ENCODE data around the gene SMAD6. TPM values are rescaled to one million over a fixed set of nuclear protein-coding genes. Genes with fewer than 3 reads are reported as not detected.

The SMAD6 gene
- total RNA-seq, 1 experiment from 2014 or later, result 19.9 TPM

DNA sequence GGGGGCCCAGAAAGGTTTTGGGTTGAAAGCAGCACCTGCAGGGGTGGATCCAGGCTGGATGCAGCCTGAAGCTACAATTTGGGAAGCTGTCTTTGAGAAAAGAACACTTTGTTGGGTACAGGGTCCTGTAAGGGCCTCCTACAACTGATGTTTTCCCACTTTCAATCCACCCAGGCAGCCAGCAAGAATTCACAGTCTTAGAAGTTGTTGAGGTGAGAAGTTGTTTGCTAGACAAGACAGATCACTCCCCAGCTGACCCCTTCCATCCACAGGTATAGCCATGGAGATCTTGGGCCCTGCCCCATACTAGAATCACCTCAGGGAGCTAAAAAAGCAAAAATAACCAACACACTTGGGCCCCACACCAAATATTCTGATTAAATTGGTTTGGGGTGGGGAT is 10.3 kb upstream of the SMAD6 start:
- Histone ChIP-seq H3K27ac (ENCODE audit: low read length) (no peak overlapping the region), H3K4me3 (ENCODE audit: low read length) (no peak overlapping the region), H3K36me3 (ENCODE audit: low read depth, low read length) (no peaks in the 10 kb centered on the region), H3K9me3 (ENCODE audit: low read length) (no peaks in the 10 kb centered on the region), H3K4me2 (ENCODE audit: low read length) (no peak overlapping the region), H3K9ac (ENCODE audit: low read length) (no peak overlapping the region), H3K27me3 (ENCODE audit: low read length) (no peaks in the 10 kb centered on the region), H3K9me2 (replicated peaks; ENCODE audit: low read length) (no peaks in the 10 kb centered on the region), H4K20me1 (ENCODE audit: low read length) (no peaks in the 10 kb centered on the region), H2AFZ (ENCODE audit: low read length) (no peak overlapping the region), H3K4me1 (ENCODE audit: insufficient read depth, low read length) (no peaks in the 10 kb centered on the region), H3K79me2 (ENCODE audit: low read length) (no peaks in the 10 kb centered on the region), H3F3A (ENCODE audit: low read length, unreplicated experiment) (no peaks in the 10 kb centered on the region)
- TF ChIP-seq CTCF (conservative IDR thresholded peaks at IDR 0.05; ENCODE audit: low read depth, low read length) (no peak), EZH2phosphoT487 (IDR thresholded peaks at IDR 0.05; ENCODE audit: borderline replicate concordance, low read length) (no peak), EZH2 (IDR thresholded peaks at IDR 0.05; ENCODE audit: low read length, unreplicated experiment) (no peak)
- no TSS peak for BruUV-seq (replicated peaks)
- POLR2A ChIA-PET (ENCODE audit: unreplicated experiment), result no interaction called here
- intact Hi-C loops (cut with micrococcal nuclease), result no loop called here
- CTCF ChIA-PET, result no interaction called here
- ATAC-seq, result no peak
- DNase-seq, result no peak

DNA sequence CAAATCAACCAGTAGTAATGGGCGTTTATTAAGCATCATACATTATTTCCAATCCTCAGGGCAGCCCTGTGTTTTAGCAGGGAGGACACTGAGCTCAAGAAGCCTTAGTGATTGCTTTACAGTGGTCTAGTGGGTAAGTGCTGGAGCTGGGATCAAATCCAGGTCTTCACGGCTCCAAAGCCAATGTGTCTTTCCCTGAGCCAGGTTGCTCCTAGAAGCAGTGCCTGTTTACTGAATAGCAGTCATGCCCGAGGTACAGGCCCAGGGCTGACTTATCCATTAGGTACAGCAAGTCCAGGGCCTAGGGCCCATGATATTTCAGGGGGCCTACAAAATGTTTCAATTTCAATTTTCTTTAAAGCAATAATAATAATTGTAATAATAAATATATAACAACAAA is 9.6 kb upstream of the SMAD6 start:
- intact Hi-C loops (cut with micrococcal nuclease), result no loop called here
- Histone ChIP-seq H3K9ac (ENCODE audit: low read length) (no peak overlapping the region), H3K27me3 (ENCODE audit: low read length) (no peaks in the 10 kb centered on the region), H3K4me2 (ENCODE audit: low read length) (no peak overlapping the region), H3K27ac (ENCODE audit: low read length) (no peak overlapping the region), H3K4me3 (ENCODE audit: low read length) (no peak overlapping the region), H2AFZ (ENCODE audit: low read length) (no peak overlapping the region), H3K36me3 (ENCODE audit: low read depth, low read length) (no peaks in the 10 kb centered on the region), H3F3A (ENCODE audit: low read length, unreplicated experiment) (no peaks in the 10 kb centered on the region), H3K79me2 (ENCODE audit: low read length) (no peaks in the 10 kb centered on the region), H3K9me2 (replicated peaks; ENCODE audit: low read length) (no peaks in the 10 kb centered on the region), H4K20me1 (ENCODE audit: low read length) (no peaks in the 10 kb centered on the region), H3K4me1 (ENCODE audit: insufficient read depth, low read length) (no peaks in the 10 kb centered on the region), H3K9me3 (ENCODE audit: low read length) (no peaks in the 10 kb centered on the region)
- no peak for ATAC-seq
- DNase-seq, result no peak
- POLR2A ChIA-PET (ENCODE audit: unreplicated experiment), result no interaction called here
- no peak for TF ChIP-seq EZH2phosphoT487 (IDR thresholded peaks at IDR 0.05; ENCODE audit: borderline replicate concordance, low read length)
- BruUV-seq (replicated peaks), result no TSS peak
- CTCF ChIA-PET, result no interaction called here

DNA sequence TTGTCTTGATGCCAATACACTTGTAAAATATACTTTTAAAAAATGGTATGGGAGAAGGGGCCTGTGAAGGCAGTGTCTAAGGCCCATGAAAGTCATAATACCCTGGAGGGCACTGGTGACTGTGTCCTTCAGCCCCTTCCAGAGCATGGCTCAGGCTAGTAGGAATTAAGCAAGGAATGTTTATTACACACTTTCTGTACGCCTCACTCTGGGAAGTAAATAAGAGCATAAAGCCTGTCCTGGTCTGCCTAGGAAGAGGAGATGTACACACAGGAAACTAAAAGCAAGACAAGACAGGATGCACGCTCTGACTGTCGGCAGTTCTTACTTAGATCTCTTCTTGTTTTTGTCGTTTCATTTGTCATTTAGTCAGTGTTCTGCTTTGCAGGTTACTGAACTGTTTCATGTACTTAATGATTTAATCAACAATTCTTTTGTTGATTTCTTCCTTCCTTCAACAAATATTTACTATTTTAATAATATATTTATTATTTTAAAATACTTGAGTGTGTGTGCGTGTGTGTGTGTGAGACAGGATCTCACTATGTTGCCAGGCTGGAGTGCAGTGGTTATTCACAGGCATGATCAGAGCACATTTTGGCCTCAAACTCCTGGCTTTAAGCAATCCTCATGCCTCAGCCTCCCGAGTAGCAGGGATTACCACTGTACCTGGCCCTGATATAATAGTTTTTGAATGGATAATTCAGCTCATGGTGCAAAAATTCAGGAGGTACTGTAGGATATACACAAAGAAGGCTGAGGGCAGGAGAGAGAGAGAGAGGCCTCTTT is 9.0 kb upstream of the SMAD6 start:
- H3K9me3 ChIP-seq (ENCODE audit: low read length), result no peaks in the 10 kb centered on the region
- ATAC-seq, result no peak
- no TSS peak for BruUV-seq (replicated peaks)
- CTCF ChIA-PET, result interaction anchor here (0.7 kb wide), 1 partner anchor 75 kb away, joined by 7 read pairs; no protein-coding TSS in a partner anchor
- DNase-seq, result no peak
- H3K4me1 ChIP-seq (ENCODE audit: insufficient read depth, low read length), result no peaks in the 10 kb centered on the region
- no peaks in the 10 kb centered on the region for H4K20me1 ChIP-seq (ENCODE audit: low read length)
- H3K36me3 ChIP-seq (ENCODE audit: low read depth, low read length), result no peaks in the 10 kb centered on the region
- no peaks in the 10 kb centered on the region for H3K9me2 ChIP-seq (replicated peaks; ENCODE audit: low read length)
- no peak overlapping the region for H2AFZ ChIP-seq (ENCODE audit: low read length)
- H3K9ac ChIP-seq (ENCODE audit: low read length), result no peak overlapping the region
- no peak overlapping the region for H3K4me3 ChIP-seq (ENCODE audit: low read length)
- no peaks in the 10 kb centered on the region for H3K27me3 ChIP-seq (ENCODE audit: low read length)
- H3K27ac ChIP-seq (ENCODE audit: low read length), result no peak overlapping the region
- TF ChIP-seq CTCF (conservative IDR thresholded peaks at IDR 0.05; ENCODE audit: low read depth, low read length) (no peak), EZH2 (IDR thresholded peaks at IDR 0.05; ENCODE audit: low read length, unreplicated experiment) (no peak), EZH2phosphoT487 (IDR thresholded peaks at IDR 0.05; ENCODE audit: borderline replicate concordance, low read length) (no peak)
- no peaks in the 10 kb centered on the region for H3K79me2 ChIP-seq (ENCODE audit: low read length)
- no peak overlapping the region for H3K4me2 ChIP-seq (ENCODE audit: low read length)
- no peaks in the 10 kb centered on the region for H3F3A ChIP-seq (ENCODE audit: low read length, unreplicated experiment)
- POLR2A ChIA-PET (ENCODE audit: unreplicated experiment), result no interaction called here
- intact Hi-C loops (cut with micrococcal nuclease), result no loop called here
